GM19397 (cell line): ENCODE results near the gene ASIC2.

Experiments
- ATAC-seq: cut with Tn5 transposase; IDR thresholded peaks from one replicate; pipeline ENCODE4 v1.9.1; 2021; ENCODE audit warnings: mild to moderate bottlenecking, moderate library complexity; ENCODE audit not compliant: unreplicated experiment

Gene ASIC2

GRCh38 chr17:33292981-33293867 lies at the start of gene ASIC2:
Gene ASIC2, minus strand, starts transcription at chr17:33293295.
- no peak for ATAC-seq

GRCh38 chr17:33342025-33342424 lies 48.9 kb upstream of the ASIC2 start:
- ATAC-seq = no peak

- no peak for ATAC-seq
These were observed 45.1 kb upstream of the ASIC2 start for GRCh38 chr17:33338242-33338641.

GRCh38 chr17:33335491-33336173 lies 42.5 kb upstream of the ASIC2 start:
- no peak for ATAC-seq

GRCh38 chr17:33334703-33335102 lies 41.6 kb upstream of the ASIC2 start:
- no peak for ATAC-seq

- ATAC-seq = no peak
These were observed 37.8 kb upstream of the ASIC2 start for GRCh38 chr17:33330877-33331276.

- no peak for ATAC-seq
These were observed 35.0 kb upstream of the ASIC2 start for GRCh38 chr17:33328129-33328528.

GRCh38 chr17:33324736-33325135 lies 31.6 kb upstream of the ASIC2 start:
- no peak for ATAC-seq

GRCh38 chr17:33322063-33322462 lies 29.0 kb upstream of the ASIC2 start:
- ATAC-seq = no peak

GRCh38 chr17:33318241-33318640 lies 25.1 kb upstream of the ASIC2 start:
- no peak for ATAC-seq

GRCh38 chr17:33316746-33317145 lies 23.7 kb upstream of the ASIC2 start:
- no peak for ATAC-seq

GRCh38 chr17:33310296-33310695 lies 17.2 kb upstream of the ASIC2 start:
- no peak for ATAC-seq

GRCh38 chr17:33303254-33303653 lies 10.2 kb upstream of the ASIC2 start:
- no peak for ATAC-seq

- ATAC-seq = no peak
These were observed 9.3 kb upstream of the ASIC2 start for GRCh38 chr17:33302394-33302793.

- ATAC-seq = no peak
These were observed 7.1 kb upstream of the ASIC2 start for GRCh38 chr17:33300241-33300640.

GRCh38 chr17:33299115-33299514 lies 6.0 kb upstream of the ASIC2 start:
- ATAC-seq = no peak

- no peak for ATAC-seq
These were observed 4.5 kb upstream of the ASIC2 start for GRCh38 chr17:33297643-33298042.

GRCh38 chr17:33294994-33295393 lies 1.9 kb upstream of the ASIC2 start:
- ATAC-seq = no peak

GRCh38 chr17:33292201-33292980 lies 704 bp downstream of the ASIC2 start:
- ATAC-seq = no peak

GRCh38 chr17:33291248-33292200 lies 1.6 kb downstream of the ASIC2 start:
- no peak for ATAC-seq
